Transverse colon (tissue), 4 donors: Measurements from ENCODE around the gene C22orf31. TPM values are rescaled to one million over a fixed set of nuclear protein-coding genes. Genes with fewer than 3 reads are reported as not detected.

Experiments
- DNase-seq: peaks from one replicate; pipeline ENCODE4 v3.0.0-alpha.2; 2019
- H3K27ac ChIP-seq, 4 donors: fragments of 200-600 bp; sonication (generic); 2 replicates each; pipeline ENCODE4 v1.5.1; 2016 to 2018; ENCODE audit warnings: inconsistent platforms in 4 of 4
- H3K27me3 ChIP-seq: fragments of 200-600 bp; sonication (generic); 2 replicates; pipeline ENCODE4 v1.5.1; 2017; ENCODE audit warnings: inconsistent platforms
- H3K36me3 ChIP-seq, 4 donors: fragments of 200-600 bp; sonication (generic); 2 replicates each; pipeline ENCODE4 v1.5.1; 2017 to 2019; ENCODE audit warnings: inconsistent platforms in 4 of 4
- H3K4me1 ChIP-seq, 4 donors: fragments of 200-600 bp; sonication (generic); 2 replicates each; pipeline ENCODE4 v1.5.1; 2017 to 2020; ENCODE audit warnings: inconsistent platforms in 4 of 4
- H3K4me3 ChIP-seq, 4 donors: fragments of 200-600 bp; sonication (generic); 1 replicate in 1 of 4; 2 replicates in 3 of 4; pipeline versions ENCODE4 v1.5.1 to v1.6.1; 2017 to 2019; ENCODE audit warnings: inconsistent platforms in 4 of 4
- H3K9me3 ChIP-seq, 2 donors: fragments of 200-600 bp; sonication (generic); 2 replicates each; pipeline ENCODE4 v1.5.1; 2017 to 2019; ENCODE audit warnings: inconsistent platforms in 2 of 2
- EP300 ChIP-seq: sonication (generic); formaldehyde crosslinking; IDR thresholded peaks from one replicate; pipeline ENCODE4 v1.6.1; 2017; ENCODE audit warnings: antibody characterized with exemption, low read depth
- POLR2A ChIP-seq: fragments of 450-650 bp; IDR thresholded peaks from one replicate; pipeline ENCODE4 v1.6.1; 2016; ENCODE audit warnings: antibody characterized with exemption, mild to moderate bottlenecking, moderate library complexity
- POLR2AphosphoS5 ChIP-seq, 3 donors: sonication (generic); formaldehyde crosslinking; IDR thresholded peaks; one replicate each; pipeline ENCODE4 v1.6.1; 2016; ENCODE audit warnings: antibody characterized with exemption in 3 of 3
- WGBS, 2 donors: methylation state at CpG; one replicate each; pipeline ENCODE4 v1.1.5; 2018; ENCODE audit warnings: low coverage in 1 of 2; 5-methylcytosine and 5-hydroxymethylcytosine counted together
- in situ Hi-C, 4 donors: fragments of 200-750 bp; cut with MboI; loops; one replicate each; pipeline versions ENCODE4 v1.15.0 to v1.15.1; 2017; ENCODE audit warnings: low sequenced_read_pairs in 3 of 4, low pct_ligation_motif_present in 1 of 4, low pct_unique_long_range_greater_than_20kb in 1 of 4
- intact Hi-C: fragments of 100-400 bp; cut with DNase I; formaldehyde crosslinking; loops from one replicate; pipeline ENCODE4 v1.15.1; 2023; ENCODE audit warnings: low total_unique reads
- total RNA-seq, 4 donors: library from RNA; depleted of rRNA; stranded (reverse); fragments of >200 nt; gene quantifications; one replicate each; pipeline ENCODE4 v1.1.0, GENCODE V29; 2016
- TF ChIP-seq, protein P1 (sequence below), 5 experiments: fragments of 200-600 bp in 3 of 5; fragments of 450-650 bp in 2 of 5; sonication (generic) in 3 of 5; IDR thresholded peaks; 1 replicate in 2 of 5; 2 replicates in 3 of 5; pipeline ENCODE4 v1.5.1; 2016 to 2017; ENCODE audit warnings: antibody characterized with exemption in 5 of 5, inconsistent platforms in 3 of 5, mild to moderate bottlenecking in 2 of 5, moderate library complexity in 1 of 5

C22orf31 gene
- total RNA-seq, 4 donors from 2014 or later: not detected

GRCh38 chr22:29022101-29022817 is 39.4 kb downstream of the C22orf31 start:
- Histone ChIP-seq H3K4me1 (peaks cover 9 to 32% (median 15%) of the 10 kb centered on the region in 4 donors), H3K9me3 (no peaks in the 10 kb centered on the region), H3K27me3 (no peaks in the 10 kb centered on the region), H3K4me3 (no peak overlapping the region), H3K36me3 (no peaks in the 10 kb centered on the region), H3K27ac (peak overlapping the region in 2 of 4 donors; percentile 22 to 33)
- in situ Hi-C loops (loop anchor here in 1 of 4 donors (10.0 kb wide), 1 partner anchor 417 kb away; no protein-coding TSS in a partner anchor), intact Hi-C loops (no loop called here)
- 49 to 59% methylated on average over 5 to 6 of the region's 6 CpGs for WGBS, 2 donors
- DNase-seq: no peak
- TF ChIP-seq POLR2AphosphoS5 (IDR thresholded peaks at IDR 0.05): no peak
- TF ChIP-seq, protein P1, sequence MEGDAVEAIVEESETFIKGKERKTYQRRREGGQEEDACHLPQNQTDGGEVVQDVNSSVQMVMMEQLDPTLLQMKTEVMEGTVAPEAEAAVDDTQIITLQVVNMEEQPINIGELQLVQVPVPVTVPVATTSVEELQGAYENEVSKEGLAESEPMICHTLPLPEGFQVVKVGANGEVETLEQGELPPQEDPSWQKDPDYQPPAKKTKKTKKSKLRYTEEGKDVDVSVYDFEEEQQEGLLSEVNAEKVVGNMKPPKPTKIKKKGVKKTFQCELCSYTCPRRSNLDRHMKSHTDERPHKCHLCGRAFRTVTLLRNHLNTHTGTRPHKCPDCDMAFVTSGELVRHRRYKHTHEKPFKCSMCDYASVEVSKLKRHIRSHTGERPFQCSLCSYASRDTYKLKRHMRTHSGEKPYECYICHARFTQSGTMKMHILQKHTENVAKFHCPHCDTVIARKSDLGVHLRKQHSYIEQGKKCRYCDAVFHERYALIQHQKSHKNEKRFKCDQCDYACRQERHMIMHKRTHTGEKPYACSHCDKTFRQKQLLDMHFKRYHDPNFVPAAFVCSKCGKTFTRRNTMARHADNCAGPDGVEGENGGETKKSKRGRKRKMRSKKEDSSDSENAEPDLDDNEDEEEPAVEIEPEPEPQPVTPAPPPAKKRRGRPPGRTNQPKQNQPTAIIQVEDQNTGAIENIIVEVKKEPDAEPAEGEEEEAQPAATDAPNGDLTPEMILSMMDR (IDR thresholded peaks at IDR 0.05): no peak
- TF ChIP-seq POLR2A: no peak
- no peak for TF ChIP-seq EP300

GRCh38 chr22:29018293-29019189 is 43.1 kb downstream of the C22orf31 start:
- DNase-seq: no peak
- Histone ChIP-seq H3K4me1 (peaks cover 5 to 31% (median 18%) of the 10 kb centered on the region in 4 donors), H3K36me3 (no peaks in the 10 kb centered on the region), H3K4me3 (no peak overlapping the region), H3K9me3 (no peaks in the 10 kb centered on the region), H3K27ac (no peak overlapping the region), H3K27me3 (no peaks in the 10 kb centered on the region)
- intact Hi-C loops (no loop called here), in situ Hi-C loops (no loop called here)
- WGBS, 2 donors: 96 to 100% methylated on average over 3 to 4 of the region's 4 CpGs
- TF ChIP-seq POLR2AphosphoS5 (IDR thresholded peaks at IDR 0.05): no peak
- TF ChIP-seq POLR2A: no peak
- TF ChIP-seq EP300: no peak
- TF ChIP-seq, protein P1 (IDR thresholded peaks at IDR 0.05): no peak

GRCh38 chr22:29016067-29016938 is 45.3 kb downstream of the C22orf31 start:
- in situ Hi-C loops: no loop called here
- WGBS, 2 donors: 56 to 67% methylated on average over 3 of the region's 3 CpGs
- H3K27me3 ChIP-seq: no peaks in the 10 kb centered on the region
- peaks cover 0 to 21% (median 18%) of the 10 kb centered on the region in 4 donors for H3K4me1 ChIP-seq
- intact Hi-C loops: no loop called here
- no peaks in the 10 kb centered on the region for H3K9me3 ChIP-seq
- no peaks in the 10 kb centered on the region for H3K36me3 ChIP-seq
- no peak for DNase-seq
- H3K4me3 ChIP-seq: no peak overlapping the region
- no peak for TF ChIP-seq POLR2A
- H3K27ac ChIP-seq: peak overlapping the region in 3 of 4 donors; percentile 26 to 40 (median 27)

DNA sequence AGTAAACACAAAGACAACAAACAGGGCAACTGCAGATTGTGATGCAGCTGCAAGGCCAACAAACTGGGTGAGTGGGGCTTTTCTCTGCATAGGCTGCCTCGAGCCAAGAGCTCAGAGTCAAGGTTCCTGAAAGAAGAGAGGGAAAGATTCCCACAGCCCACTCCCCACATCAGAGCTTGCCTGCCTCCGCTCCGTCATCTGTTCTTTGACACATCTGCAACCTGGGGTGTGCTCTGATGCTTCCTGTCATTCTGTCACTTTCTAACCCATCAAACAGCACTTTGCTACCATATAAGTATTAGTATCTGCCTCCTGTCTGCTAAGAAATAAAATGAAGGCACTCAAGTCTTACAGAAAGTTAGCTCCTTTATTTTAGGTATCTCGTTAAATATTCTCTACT is 46.9 kb downstream of the C22orf31 start:
- in situ Hi-C loops (no loop called here), intact Hi-C loops (no loop called here)
- H3K27ac ChIP-seq: no peak overlapping the region
- TF ChIP-seq POLR2A (no peak), POLR2AphosphoS5 (IDR thresholded peaks at IDR 0.05) (no peak), EP300 (no peak)
- TF ChIP-seq, protein P1 (IDR thresholded peaks at IDR 0.05): no peak
- H3K27me3 ChIP-seq: no peaks in the 10 kb centered on the region
- H3K4me1 ChIP-seq: peaks cover 0 to 26% (median 22%) of the 10 kb centered on the region in 4 donors
- no peak for DNase-seq
- 73 to 88% methylated on average over 1 to 4 of the region's 4 CpGs for WGBS, 2 donors
- H3K36me3 ChIP-seq: no peaks in the 10 kb centered on the region
- no peak overlapping the region for H3K4me3 ChIP-seq
- no peaks in the 10 kb centered on the region for H3K9me3 ChIP-seq
